Measurements from ENCODE around the gene PSMA5. TPM values are rescaled to one million over a fixed set of nuclear protein-coding genes. Genes with fewer than 3 reads are reported as not detected.
A peak's percentile ranks its signal among the peaks of the same experiment; 100 is the strongest.
"Not testable (repeated sequence)": the region's sequence is repeated elsewhere in the genome, so short reads cannot be mapped to it uniquely, and the experiment has no call there.

Gene PSMA5
- total RNA-seq, 1 experiment from 2014 or later: 46.8 TPM

GRCh38 chr1:109433322-109433721 lies 7.1 kb upstream of the PSMA5 start:
- DNase-seq (ENCODE audit: low read depth): no peak

- no peak for DNase-seq (ENCODE audit: low read depth)
Measured at GRCh38 chr1:109432336-109432735, 6.1 kb upstream of the PSMA5 start.

- DNase-seq (ENCODE audit: low read depth): no peak
Measured at GRCh38 chr1:109427171-109427467, 871 bp upstream of the PSMA5 start.

GRCh38 chr1:109425391-109426280 lies 612 bp downstream of the PSMA5 start:
- DNase-seq (ENCODE audit: low read depth): peak; percentile 65

- no peak for DNase-seq (ENCODE audit: low read depth)
Measured at GRCh38 chr1:109423498-109423897, 2.8 kb downstream of the PSMA5 start.

- no peak for DNase-seq (ENCODE audit: low read depth)
Measured at GRCh38 chr1:109412551-109412950, 13.7 kb downstream of the PSMA5 start.

- no peak for DNase-seq (ENCODE audit: low read depth)
Measured at GRCh38 chr1:109404838-109405237, 21.4 kb downstream of the PSMA5 start.

- DNase-seq (ENCODE audit: low read depth): no peak
Measured at GRCh38 chr1:109402025-109402424, 24.2 kb downstream of the PSMA5 start.

- no peak for DNase-seq (ENCODE audit: low read depth)
Measured at GRCh38 chr1:109400035-109400655, 26.1 kb downstream of the PSMA5 start.

GRCh38 chr1:109399326-109399957 lies 26.8 kb downstream of the PSMA5 start:
- DNase-seq (ENCODE audit: low read depth): peak; percentile 63

GRCh38 chr1:109398343-109399225 lies 27.7 kb downstream of the PSMA5 start:
- no peak for DNase-seq (ENCODE audit: low read depth)

- peak; percentile 82 for DNase-seq (ENCODE audit: low read depth)
Measured at GRCh38 chr1:109397581-109398342, 28.5 kb downstream of the PSMA5 start, which contains the start of gene SORT1. TSS of gene SORT1 (minus strand) at chr1:109397918. CDS start at chr1:109397892, 26 bp downstream.

- DNase-seq (ENCODE audit: low read depth): no peak
Measured at GRCh38 chr1:109396871-109397580, 29.2 kb downstream of the PSMA5 start.

- no peak for DNase-seq (ENCODE audit: low read depth)
Measured at GRCh38 chr1:109396513-109396839, 29.8 kb downstream of the PSMA5 start.

- DNase-seq (ENCODE audit: low read depth): no peak
Measured at GRCh38 chr1:109395602-109396512, 30.4 kb downstream of the PSMA5 start.

GRCh38 chr1:109395282-109395599 lies 31.0 kb downstream of the PSMA5 start:
- not testable (repeated sequence) for DNase-seq (ENCODE audit: low read depth)

GRCh38 chr1:109394591-109395281 lies 31.5 kb downstream of the PSMA5 start:
- DNase-seq (ENCODE audit: low read depth): no peak

GRCh38 chr1:109393617-109394233 lies 32.5 kb downstream of the PSMA5 start:
- no peak for DNase-seq (ENCODE audit: low read depth)

All from LHCN-M2 (cell line).